ENCODE results near the gene HTR2C. TPM values are rescaled to one million over a fixed set of nuclear protein-coding genes. Genes with fewer than 3 reads are reported as not detected.

HTR2C gene
- total and polyA plus RNA-seq, 2 of the 13 experiments (the other 11 are each of a cell fraction or from before 2014, with no cell fraction given): 0.01 TPM; not detected in 1

DNA sequence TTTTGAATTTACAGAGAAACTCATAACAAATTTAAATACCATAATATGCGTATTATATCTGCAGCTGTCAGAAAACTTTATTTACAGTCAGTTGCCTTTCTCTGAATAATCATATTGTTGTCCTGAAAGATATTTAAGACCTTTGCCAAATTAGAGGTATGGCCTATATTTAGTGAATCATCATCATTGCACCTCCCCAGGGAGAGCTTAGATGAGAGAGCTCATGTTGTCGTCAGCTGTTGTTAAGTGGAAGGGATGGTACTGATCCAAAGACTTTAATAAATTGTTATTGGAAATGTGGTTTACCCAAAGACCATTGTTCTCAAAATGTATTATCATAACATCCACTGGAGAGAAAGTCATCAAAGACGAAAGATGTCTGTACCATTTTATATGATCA is 128.6 kb downstream of the HTR2C start:
- ChIA-PET CTCF (ENCODE audit: low intra/inter-chr PET ratio, low total read pairs) (no interaction called here), POLR2A (no interaction called here)
- H3K4me3 ChIP-seq (replicated peaks in 1 of 3; ENCODE audit: insufficient read depth in 1 of 3, low read depth in 2 of 3, low read length in 3 of 3): no peak overlapping the region
- H3K9me3 ChIP-seq (ENCODE audit: low read length): no peaks in the 10 kb centered on the region
- no peaks in the 10 kb centered on the region for H3K4me1 ChIP-seq (ENCODE audit: insufficient read depth, low read length)
- no peaks in the 10 kb centered on the region for H3K79me2 ChIP-seq (ENCODE audit: insufficient read depth, low read length)
- in situ Hi-C loops (cut with HindIII; ENCODE audit: extremely low pct_ligation_motif_present, low pct_unique_long_range_greater_than_20kb): no loop called here
- no peaks in the 10 kb centered on the region for H4K20me1 ChIP-seq (ENCODE audit: insufficient read depth, low read length)
- H3K36me3 ChIP-seq (replicated peaks in 1 of 2; ENCODE audit: control insufficient read depth in 1 of 2, insufficient read depth in 2 of 2, low read length in 2 of 2): no peaks in the 10 kb centered on the region
- no peaks in the 10 kb centered on the region for H3K27me3 ChIP-seq (ENCODE audit: control insufficient read depth in 1 of 2, insufficient read depth in 2 of 2, low read length in 2 of 2)
- 3% methylated on average over 3 of the region's 3 CpGs for WGBS (ENCODE audit: low lambda C conversion rate)
- FAIRE-seq (no peak), DNase-seq (ENCODE audit: low spot score) (no peak), ATAC-seq (no peak)
- no peak overlapping the region for H3K27ac ChIP-seq (ENCODE audit: extremely low read length, insufficient read depth, low read length)
- no peak overlapping the region for H3K9ac ChIP-seq (ENCODE audit: insufficient read depth, low read depth, low read length)
- intact Hi-C loops (cut with micrococcal nuclease; ENCODE audit: unreplicated experiment): no loop called here
- H2AFZ ChIP-seq (ENCODE audit: low read length): no peak overlapping the region
- no TSS peak for BruUV-seq (replicated peaks)
- no peak overlapping the region for H3K4me2 ChIP-seq (ENCODE audit: low read depth, low read length)
- TF ChIP-seq, protein P1, sequence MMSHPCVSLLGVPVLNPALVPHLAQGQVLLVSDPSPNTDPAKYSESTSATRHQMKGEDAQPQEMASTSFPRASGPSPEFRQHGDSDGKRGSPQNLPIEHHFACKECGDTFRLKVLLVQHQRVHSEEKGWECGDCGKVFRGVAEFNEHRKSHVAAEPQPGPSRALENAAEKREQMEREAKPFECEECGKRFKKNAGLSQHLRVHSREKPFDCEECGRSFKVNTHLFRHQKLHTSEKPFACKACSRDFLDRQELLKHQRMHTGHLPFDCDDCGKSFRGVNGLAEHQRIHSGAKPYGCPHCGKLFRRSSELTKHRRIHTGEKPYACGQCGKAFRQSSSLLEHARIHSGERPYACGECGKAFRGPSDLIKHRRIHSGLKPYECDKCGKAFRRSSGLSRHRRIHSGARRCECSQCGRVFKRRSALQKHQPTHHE (CRISPR knock-in tag; IDR thresholded peaks at IDR 0.05; ENCODE audit: borderline replicate concordance): no peak
- TF ChIP-seq, protein P2, sequence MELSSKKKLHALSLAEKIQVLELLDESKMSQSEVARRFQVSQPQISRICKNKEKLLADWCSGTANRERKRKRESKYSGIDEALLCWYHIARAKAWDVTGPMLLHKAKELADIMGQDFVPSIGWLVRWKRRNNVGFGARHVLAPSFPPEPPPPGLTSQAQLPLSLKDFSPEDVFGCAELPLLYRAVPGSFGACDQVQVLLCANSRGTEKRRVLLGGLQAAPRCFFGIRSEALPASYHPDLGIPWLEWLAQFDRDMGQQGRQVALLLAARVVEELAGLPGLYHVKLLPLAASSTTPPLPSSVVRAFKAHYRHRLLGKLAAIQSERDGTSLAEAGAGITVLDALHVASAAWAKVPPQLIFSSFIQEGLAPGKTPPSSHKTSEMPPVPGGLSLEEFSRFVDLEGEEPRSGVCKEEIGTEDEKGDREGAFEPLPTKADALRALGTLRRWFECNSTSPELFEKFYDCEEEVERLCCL (CRISPR knock-in tag; IDR thresholded peaks at IDR 0.05; ENCODE audit: borderline replicate concordance): no peak
- TF ChIP-seq MAFF (IDR thresholded peaks at IDR 0.05; ENCODE audit: low read depth, low read length): no peak
- no peak for TF ChIP-seq CC2D1A (CRISPR knock-in tag; IDR thresholded peaks at IDR 0.05)
- TF ChIP-seq, protein P3, sequence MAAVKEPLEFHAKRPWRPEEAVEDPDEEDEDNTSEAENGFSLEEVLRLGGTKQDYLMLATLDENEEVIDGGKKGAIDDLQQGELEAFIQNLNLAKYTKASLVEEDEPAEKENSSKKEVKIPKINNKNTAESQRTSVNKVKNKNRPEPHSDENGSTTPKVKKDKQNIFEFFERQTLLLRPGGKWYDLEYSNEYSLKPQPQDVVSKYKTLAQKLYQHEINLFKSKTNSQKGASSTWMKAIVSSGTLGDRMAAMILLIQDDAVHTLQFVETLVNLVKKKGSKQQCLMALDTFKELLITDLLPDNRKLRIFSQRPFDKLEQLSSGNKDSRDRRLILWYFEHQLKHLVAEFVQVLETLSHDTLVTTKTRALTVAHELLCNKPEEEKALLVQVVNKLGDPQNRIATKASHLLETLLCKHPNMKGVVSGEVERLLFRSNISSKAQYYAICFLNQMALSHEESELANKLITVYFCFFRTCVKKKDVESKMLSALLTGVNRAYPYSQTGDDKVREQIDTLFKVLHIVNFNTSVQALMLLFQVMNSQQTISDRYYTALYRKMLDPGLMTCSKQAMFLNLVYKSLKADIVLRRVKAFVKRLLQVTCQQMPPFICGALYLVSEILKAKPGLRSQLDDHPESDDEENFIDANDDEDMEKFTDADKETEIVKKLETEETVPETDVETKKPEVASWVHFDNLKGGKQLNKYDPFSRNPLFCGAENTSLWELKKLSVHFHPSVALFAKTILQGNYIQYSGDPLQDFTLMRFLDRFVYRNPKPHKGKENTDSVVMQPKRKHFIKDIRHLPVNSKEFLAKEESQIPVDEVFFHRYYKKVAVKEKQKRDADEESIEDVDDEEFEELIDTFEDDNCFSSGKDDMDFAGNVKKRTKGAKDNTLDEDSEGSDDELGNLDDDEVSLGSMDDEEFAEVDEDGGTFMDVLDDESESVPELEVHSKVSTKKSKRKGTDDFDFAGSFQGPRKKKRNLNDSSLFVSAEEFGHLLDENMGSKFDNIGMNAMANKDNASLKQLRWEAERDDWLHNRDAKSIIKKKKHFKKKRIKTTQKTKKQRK (IDR thresholded peaks at IDR 0.05; ENCODE audit: low read length): no peak
- TF ChIP-seq ZNF264 (CRISPR knock-in tag; IDR thresholded peaks at IDR 0.05): no peak
- TF ChIP-seq ZNF749 (CRISPR knock-in tag; IDR thresholded peaks at IDR 0.05; ENCODE audit: borderline replicate concordance): no peak
- TF ChIP-seq, protein P4, sequence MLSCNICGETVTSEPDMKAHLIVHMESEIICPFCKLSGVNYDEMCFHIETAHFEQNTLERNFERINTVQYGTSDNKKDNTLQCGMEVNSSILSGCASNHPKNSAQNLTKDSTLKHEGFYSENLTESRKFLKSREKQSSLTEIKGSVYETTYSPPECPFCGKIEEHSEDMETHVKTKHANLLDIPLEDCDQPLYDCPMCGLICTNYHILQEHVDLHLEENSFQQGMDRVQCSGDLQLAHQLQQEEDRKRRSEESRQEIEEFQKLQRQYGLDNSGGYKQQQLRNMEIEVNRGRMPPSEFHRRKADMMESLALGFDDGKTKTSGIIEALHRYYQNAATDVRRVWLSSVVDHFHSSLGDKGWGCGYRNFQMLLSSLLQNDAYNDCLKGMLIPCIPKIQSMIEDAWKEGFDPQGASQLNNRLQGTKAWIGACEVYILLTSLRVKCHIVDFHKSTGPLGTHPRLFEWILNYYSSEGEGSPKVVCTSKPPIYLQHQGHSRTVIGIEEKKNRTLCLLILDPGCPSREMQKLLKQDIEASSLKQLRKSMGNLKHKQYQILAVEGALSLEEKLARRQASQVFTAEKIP (CRISPR knock-in tag; IDR thresholded peaks at IDR 0.05; ENCODE audit: borderline replicate concordance): no peak
- no peak for TF ChIP-seq MEIS1 (CRISPR knock-in tag; IDR thresholded peaks at IDR 0.05; ENCODE audit: borderline replicate concordance)
- TF ChIP-seq, protein P5, sequence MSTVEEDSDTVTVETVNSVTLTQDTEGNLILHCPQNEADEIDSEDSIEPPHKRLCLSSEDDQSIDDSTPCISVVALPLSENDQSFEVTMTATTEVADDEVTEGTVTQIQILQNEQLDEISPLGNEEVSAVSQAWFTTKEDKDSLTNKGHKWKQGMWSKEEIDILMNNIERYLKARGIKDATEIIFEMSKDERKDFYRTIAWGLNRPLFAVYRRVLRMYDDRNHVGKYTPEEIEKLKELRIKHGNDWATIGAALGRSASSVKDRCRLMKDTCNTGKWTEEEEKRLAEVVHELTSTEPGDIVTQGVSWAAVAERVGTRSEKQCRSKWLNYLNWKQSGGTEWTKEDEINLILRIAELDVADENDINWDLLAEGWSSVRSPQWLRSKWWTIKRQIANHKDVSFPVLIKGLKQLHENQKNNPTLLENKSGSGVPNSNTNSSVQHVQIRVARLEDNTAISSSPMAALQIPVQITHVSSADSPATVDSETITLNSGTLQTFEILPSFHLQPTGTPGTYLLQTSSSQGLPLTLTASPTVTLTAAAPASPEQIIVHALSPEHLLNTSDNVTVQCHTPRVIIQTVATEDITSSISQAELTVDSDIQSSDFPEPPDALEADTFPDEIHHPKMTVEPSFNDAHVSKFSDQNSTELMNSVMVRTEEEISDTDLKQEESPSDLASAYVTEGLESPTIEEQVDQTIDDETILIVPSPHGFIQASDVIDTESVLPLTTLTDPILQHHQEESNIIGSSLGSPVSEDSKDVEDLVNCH (CRISPR knock-in tag; IDR thresholded peaks at IDR 0.05): no peak
- TF ChIP-seq, protein P6, sequence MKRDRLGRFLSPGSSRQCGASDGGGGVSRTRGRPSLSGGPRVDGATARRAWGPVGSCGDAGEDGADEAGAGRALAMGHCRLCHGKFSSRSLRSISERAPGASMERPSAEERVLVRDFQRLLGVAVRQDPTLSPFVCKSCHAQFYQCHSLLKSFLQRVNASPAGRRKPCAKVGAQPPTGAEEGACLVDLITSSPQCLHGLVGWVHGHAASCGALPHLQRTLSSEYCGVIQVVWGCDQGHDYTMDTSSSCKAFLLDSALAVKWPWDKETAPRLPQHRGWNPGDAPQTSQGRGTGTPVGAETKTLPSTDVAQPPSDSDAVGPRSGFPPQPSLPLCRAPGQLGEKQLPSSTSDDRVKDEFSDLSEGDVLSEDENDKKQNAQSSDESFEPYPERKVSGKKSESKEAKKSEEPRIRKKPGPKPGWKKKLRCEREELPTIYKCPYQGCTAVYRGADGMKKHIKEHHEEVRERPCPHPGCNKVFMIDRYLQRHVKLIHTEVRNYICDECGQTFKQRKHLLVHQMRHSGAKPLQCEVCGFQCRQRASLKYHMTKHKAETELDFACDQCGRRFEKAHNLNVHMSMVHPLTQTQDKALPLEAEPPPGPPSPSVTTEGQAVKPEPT (CRISPR knock-in tag; IDR thresholded peaks at IDR 0.05; ENCODE audit: low read depth): no peak
- no peak for TF ChIP-seq ZNF615 (CRISPR knock-in tag; IDR thresholded peaks at IDR 0.05; ENCODE audit: borderline replicate concordance)

All from HepG2 (cell line).